HG02981 (cell line): ENCODE data around the gene RPL27.
A peak's percentile ranks its signal among the peaks of the same experiment; 100 is the strongest.
"Not testable (repeated sequence)": the region's sequence is repeated elsewhere in the genome, so short reads cannot be mapped to it uniquely, and the experiment has no call there.

Source experiments
- ATAC-seq: cut with Tn5 transposase; IDR thresholded peaks from one replicate; pipeline ENCODE4 v1.9.1; 2021; ENCODE audit warnings: mild to moderate bottlenecking, moderate library complexity; ENCODE audit not compliant: unreplicated experiment

RPL27 gene

GRCh38 chr17:42997984-42998938 lies at the start of gene RPL27:
RPL27 (plus strand) TSS chr17:42998419; CDS start chr17:42998751, 332 bp downstream.
- ATAC-seq, result peak; percentile 93

- no peak for ATAC-seq
Observed at GRCh38 chr17:42950044-42950783, 48.0 kb upstream of the RPL27 start.

GRCh38 chr17:42953669-42954068 lies 44.5 kb upstream of the RPL27 start:
- ATAC-seq, result no peak

- peak; percentile 63 for ATAC-seq
Observed at GRCh38 chr17:42964161-42964932, 33.9 kb upstream of the RPL27 start, which contains the start of gene AARSD1. AARSD1 (minus strand) TSS chr17:42964454; CDS start chr17:42964440, 14 bp downstream.

GRCh38 chr17:42967925-42968324 lies 30.3 kb upstream of the RPL27 start:
- no peak for ATAC-seq

- ATAC-seq, result no peak
Observed at GRCh38 chr17:42969001-42969581, 29.1 kb upstream of the RPL27 start.

GRCh38 chr17:42971589-42971988 lies 26.6 kb upstream of the RPL27 start:
- no peak for ATAC-seq

- ATAC-seq, result not testable (repeated sequence)
Observed at GRCh38 chr17:42973323-42973722, 24.9 kb upstream of the RPL27 start.

GRCh38 chr17:42975265-42975664 lies 23.0 kb upstream of the RPL27 start:
- ATAC-seq, result no peak

- not testable (repeated sequence) for ATAC-seq
Observed at GRCh38 chr17:42975701-42976100, 22.5 kb upstream of the RPL27 start.

- no peak for ATAC-seq
Observed at GRCh38 chr17:42979511-42980273, 18.5 kb upstream of the RPL27 start, which contains the start of gene PTGES3L. PTGES3L (minus strand) TSS chr17:42980080; CDS start chr17:42980053, 27 bp downstream.

GRCh38 chr17:42980274-42980765 lies 17.9 kb upstream of the RPL27 start, which contains the start of gene RUNDC1:
RUNDC1 (plus strand) TSS chr17:42980565; CDS start chr17:42980577, 12 bp downstream.
- peak; percentile 66 for ATAC-seq

- ATAC-seq, result peak; percentile 38
Observed at GRCh38 chr17:42980766-42981397, 17.3 kb upstream of the RPL27 start.

- no peak for ATAC-seq
Observed at GRCh38 chr17:42982266-42982665, 16.0 kb upstream of the RPL27 start.

GRCh38 chr17:42985225-42985624 lies 13.0 kb upstream of the RPL27 start:
- ATAC-seq, result no peak

GRCh38 chr17:42989141-42989540 lies 9.1 kb upstream of the RPL27 start:
- ATAC-seq, result no peak

GRCh38 chr17:42989726-42990652 lies 8.2 kb upstream of the RPL27 start:
- ATAC-seq, result no peak

- ATAC-seq, result no peak
Observed at GRCh38 chr17:42991471-42991870, 6.7 kb upstream of the RPL27 start.
